DOHH2 (cell line): ENCODE results near the gene TREML4.

Experiments
- H3F3A ChIP-seq: fragments of 200-600 bp; sonication (generic), shearing (Covaris generic); 2 replicates; pipeline ENCODE4 v1.6.0; 2016; ENCODE audit warnings: antibody characterized with exemption, mild to moderate bottlenecking; ENCODE audit not compliant: control insufficient read depth, insufficient read depth
- H3K27ac ChIP-seq: fragments of 200-600 bp; sonication (generic); 2 replicates; pipeline ENCODE4 v1.5.1; 2014; ENCODE audit warnings: low read depth, mild to moderate bottlenecking, low read length, moderate library complexity
- H3K27me3 ChIP-seq: fragments of 200-600 bp; sonication (generic); 2 replicates; pipeline ENCODE4 v1.6.1; 2014; ENCODE audit warnings: mild to moderate bottlenecking, low read length, mixed read lengths; ENCODE audit not compliant: control insufficient read depth
- H3K36me3 ChIP-seq: fragments of 200-600 bp; sonication (generic); 2 replicates; pipeline ENCODE4 v1.6.1; 2014; ENCODE audit warnings: mild to moderate bottlenecking, low read length, moderate library complexity, mixed read lengths; ENCODE audit not compliant: control insufficient read depth
- H3K4me1 ChIP-seq: fragments of 200-600 bp; sonication (generic); 2 replicates; pipeline ENCODE4 v1.6.1; 2014; ENCODE audit warnings: mild to moderate bottlenecking, low read length, mixed read lengths; ENCODE audit not compliant: control insufficient read depth
- H3K4me2 ChIP-seq: fragments of 200-600 bp; sonication (generic); 2 replicates; pipeline ENCODE4 v1.6.0; 2014; ENCODE audit warnings: mild to moderate bottlenecking, low read length, moderate library complexity
- H3K4me3 ChIP-seq: fragments of 200-600 bp; sonication (generic); 2 replicates; pipeline ENCODE4 v1.5.1; 2014; ENCODE audit warnings: mild to moderate bottlenecking, low read length, mixed read lengths
- H3K79me2 ChIP-seq: fragments of 200-600 bp; sonication (generic); 2 replicates; pipeline ENCODE4 v1.6.1; 2014; ENCODE audit warnings: mild to moderate bottlenecking, low read length, mixed read lengths; ENCODE audit not compliant: control insufficient read depth
- H3K9me2 ChIP-seq: fragments of 200-600 bp; sonication (generic); replicated peaks from 2 replicates; pipeline ENCODE4 v1.6.1; 2014; ENCODE audit warnings: mild to moderate bottlenecking, low read length, mixed read lengths; ENCODE audit not compliant: control insufficient read depth
- H3K9me3 ChIP-seq: fragments of 200-600 bp; sonication (generic); 2 replicates; pipeline ENCODE4 v1.6.1; 2014; ENCODE audit warnings: antibody characterized with exemption, low read length, mixed read lengths; ENCODE audit not compliant: control insufficient read depth, insufficient read depth
- H4K20me1 ChIP-seq: fragments of 200-600 bp; sonication (generic); 2 replicates; pipeline ENCODE4 v1.6.0; 2014; ENCODE audit warnings: low read depth, mild to moderate bottlenecking, antibody characterized with exemption, low read length, moderate library complexity; ENCODE audit not compliant: control insufficient read depth, insufficient read depth
- CTCF ChIP-seq: fragments of 200-600 bp; sonication (generic); IDR thresholded peaks from one replicate; pipeline ENCODE4 v1.5.1; 2014; ENCODE audit warnings: antibody characterized with exemption, mild to moderate bottlenecking, low read depth, low read length; ENCODE audit not compliant: poor library complexity, severe bottlenecking
- EZH2phosphoT487 ChIP-seq: fragments of 200-600 bp; sonication (generic); IDR thresholded peaks from 2 replicates; pipeline ENCODE4 v1.6.1; 2017; ENCODE audit warnings: borderline replicate concordance, mild to moderate bottlenecking, antibody characterized with exemption, low read length, moderate library complexity, mixed read lengths

TREML4 gene

GRCh38 chr6:41268478-41268877 lies 40.3 kb downstream of the TREML4 start:
- Histone ChIP-seq H3K27ac (no peak overlapping the region), H3K36me3 (no peaks in the 10 kb centered on the region), H3K4me1 (no peaks in the 10 kb centered on the region), H4K20me1 (no peaks in the 10 kb centered on the region), H3K27me3 (no peaks in the 10 kb centered on the region), H3K4me3 (no peak overlapping the region), H3K4me2 (no peak overlapping the region), H3K9me2 (no peaks in the 10 kb centered on the region), H3K9me3 (peaks cover 2% of the 10 kb centered on the region; the same call in 1 of the 2 replicates), H3K79me2 (no peaks in the 10 kb centered on the region), H3F3A (no peaks in the 10 kb centered on the region)
- TF ChIP-seq CTCF (no peak), EZH2phosphoT487 (no peak)

GRCh38 chr6:41269166-41269565 lies 41.0 kb downstream of the TREML4 start:
- Histone ChIP-seq H3K9me2 (no peaks in the 10 kb centered on the region), H3K4me3 (no peak overlapping the region), H3K4me2 (no peak overlapping the region), H3K9me3 (no peaks in the 10 kb centered on the region), H3K4me1 (no peaks in the 10 kb centered on the region), H3K36me3 (no peaks in the 10 kb centered on the region), H3K79me2 (no peaks in the 10 kb centered on the region), H3K27ac (no peak overlapping the region), H4K20me1 (no peaks in the 10 kb centered on the region), H3F3A (no peaks in the 10 kb centered on the region), H3K27me3 (no peaks in the 10 kb centered on the region)
- no peak for TF ChIP-seq CTCF
- TF ChIP-seq EZH2phosphoT487 = no peak

GRCh38 chr6:41269716-41270115 lies 41.6 kb downstream of the TREML4 start:
- TF ChIP-seq EZH2phosphoT487 = no peak
- TF ChIP-seq CTCF = no peak
- Histone ChIP-seq H3K27ac (no peak overlapping the region), H4K20me1 (no peaks in the 10 kb centered on the region), H3K79me2 (no peaks in the 10 kb centered on the region), H3K27me3 (no peaks in the 10 kb centered on the region), H3K4me3 (no peak overlapping the region), H3K36me3 (no peaks in the 10 kb centered on the region), H3K4me1 (peaks cover 3% of the 10 kb centered on the region; the same call in 1 of the 2 replicates), H3K9me2 (no peaks in the 10 kb centered on the region), H3F3A (no peaks in the 10 kb centered on the region), H3K9me3 (no peaks in the 10 kb centered on the region), H3K4me2 (no peak overlapping the region)
